HG03460 (cell line): ENCODE data around the gene GGCX.
"Not testable (repeated sequence)": the region's sequence is repeated elsewhere in the genome, so short reads cannot be mapped to it uniquely, and the experiment has no call there.

Experiments used
- ATAC-seq: cut with Tn5 transposase; IDR thresholded peaks from one replicate; pipeline ENCODE4 v1.9.1; 2021; ENCODE audit not compliant: unreplicated experiment

Gene GGCX

DNA sequence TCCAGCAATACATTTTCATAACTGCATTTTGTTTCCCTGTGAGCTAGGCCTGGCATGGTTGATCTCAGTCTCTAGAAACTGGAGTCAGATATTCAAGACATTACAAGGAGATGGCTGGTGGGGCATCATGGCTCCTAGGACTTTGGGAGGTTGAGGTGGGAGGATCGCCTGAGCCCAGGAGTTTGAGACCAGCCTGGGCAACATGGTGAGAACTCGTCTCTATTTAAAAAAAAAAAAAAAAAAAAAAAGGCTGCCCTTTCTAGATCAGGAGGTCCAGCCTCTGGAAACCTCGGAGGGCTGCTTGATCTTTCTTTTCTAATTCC lies 15.7 kb upstream of the GGCX start:
- no peak for ATAC-seq

DNA sequence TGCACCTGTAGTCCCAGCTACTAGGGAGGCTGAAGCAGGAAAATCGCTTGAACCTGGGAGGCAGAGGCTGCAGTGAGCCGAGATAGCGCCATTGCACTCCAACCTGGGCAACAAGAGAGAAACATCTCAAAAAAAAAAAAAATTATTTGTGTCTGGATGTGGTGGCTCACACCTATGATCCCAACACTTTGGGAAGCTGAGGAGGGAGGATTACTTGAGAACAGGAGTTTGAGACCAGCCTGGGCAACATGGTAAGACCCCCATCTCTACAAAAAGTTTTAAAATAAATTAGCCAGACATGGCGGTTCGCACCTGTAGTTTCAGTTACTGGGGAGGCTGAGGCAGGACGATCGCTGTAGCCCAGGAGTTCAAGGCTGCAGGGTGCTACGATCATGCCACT lies 14.4 kb upstream of the GGCX start:
- ATAC-seq = no peak

DNA sequence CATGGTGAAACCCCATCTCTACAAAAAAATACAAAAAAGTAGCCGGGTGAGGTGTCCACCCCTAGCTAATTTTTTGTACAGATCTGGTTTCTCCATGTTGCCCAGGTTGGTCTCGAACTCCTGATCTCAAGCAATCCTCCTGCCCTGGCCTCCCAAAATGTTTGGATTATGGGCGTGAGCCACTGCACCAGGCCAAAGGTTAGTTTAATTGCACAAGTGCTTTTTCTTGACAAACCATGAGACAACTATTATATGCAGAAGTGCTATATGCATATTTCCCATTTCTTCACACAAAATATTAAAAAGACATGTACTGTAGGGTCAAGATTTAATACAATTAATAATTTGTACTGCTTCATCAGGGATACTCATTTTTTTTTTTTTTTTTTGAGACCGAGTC lies 5.0 kb upstream of the GGCX start:
- ATAC-seq = no peak

DNA sequence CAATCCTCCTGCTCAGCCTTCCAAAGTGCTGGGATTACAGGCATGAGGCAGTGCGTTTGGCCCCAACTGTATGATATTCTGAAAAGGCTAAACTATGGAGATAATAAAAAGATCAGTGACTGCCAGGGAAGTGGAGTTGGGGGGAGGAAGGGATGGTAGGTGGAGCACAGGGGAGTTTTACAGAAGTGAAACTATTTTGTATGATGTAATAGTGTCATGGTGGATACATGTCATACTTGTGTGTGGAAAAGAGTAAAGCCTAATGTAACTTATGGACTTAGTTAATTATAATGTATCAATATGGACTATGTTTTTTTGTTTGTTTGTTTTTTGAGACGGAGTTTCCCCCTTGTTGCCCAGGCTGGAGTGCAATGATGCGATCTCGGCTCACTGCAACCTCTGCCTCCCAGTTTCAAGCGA lies 2.9 kb upstream of the GGCX start:
- ATAC-seq = no peak

DNA sequence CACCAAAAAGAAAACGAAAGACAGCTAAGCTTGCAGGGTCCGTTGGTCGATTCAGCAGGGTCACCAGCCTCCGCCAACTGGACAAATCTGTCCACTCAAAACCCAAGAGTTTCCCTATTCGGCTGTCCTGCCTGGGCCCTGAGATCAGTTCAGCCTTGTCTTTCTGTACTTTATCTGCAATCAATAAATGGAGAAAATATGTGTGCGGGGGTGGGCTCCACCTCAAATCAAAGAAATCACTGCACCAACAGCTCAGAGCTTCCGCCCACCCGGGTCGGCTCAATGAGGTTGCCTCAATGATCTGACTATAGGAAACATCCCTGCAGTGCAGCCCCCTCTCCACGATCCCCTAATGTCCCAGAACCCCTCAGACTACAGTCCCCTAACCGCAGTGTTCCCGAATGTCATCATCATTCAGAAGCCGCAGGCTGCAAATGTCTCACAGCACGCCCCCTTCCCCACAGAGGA lies 447 bp downstream of the GGCX start:
- peak; percentile 18 for ATAC-seq

DNA sequence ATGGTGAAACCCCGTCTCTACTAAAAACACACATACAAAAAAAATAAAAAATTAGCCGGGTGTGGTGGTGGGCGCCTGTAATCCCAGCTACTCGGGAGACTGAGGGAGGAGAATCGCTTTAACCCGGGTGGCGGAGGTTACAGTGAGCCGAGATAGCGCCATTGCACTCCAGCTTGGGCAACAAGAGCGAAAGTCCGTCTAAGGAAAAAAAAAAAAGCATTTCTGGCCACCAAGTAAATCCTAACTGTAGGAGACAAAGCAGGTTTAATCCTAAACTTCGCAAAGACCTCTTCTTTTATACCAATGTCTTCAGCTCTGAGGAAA lies 928 bp downstream of the GGCX start:
- not testable (repeated sequence) for ATAC-seq

DNA sequence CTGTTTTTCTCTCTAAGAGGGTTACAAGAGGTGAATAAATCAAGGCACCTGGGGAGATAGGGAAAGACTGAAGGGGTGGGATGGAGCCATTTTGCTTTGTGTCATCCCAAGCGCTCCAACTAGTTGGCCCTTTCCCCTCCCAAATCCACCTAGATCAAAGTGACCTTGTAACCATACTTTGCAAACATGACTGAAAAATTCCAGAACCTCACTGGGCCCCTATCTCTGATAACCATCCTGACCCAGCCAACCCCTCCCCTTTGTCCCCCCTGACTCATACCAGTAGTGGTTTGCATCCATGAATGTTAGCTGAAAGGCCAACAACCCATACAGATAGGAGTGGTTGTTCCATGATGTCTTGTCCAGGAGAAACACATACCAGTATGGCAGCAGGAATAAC lies 3.1 kb downstream of the GGCX start:
- no peak for ATAC-seq

DNA sequence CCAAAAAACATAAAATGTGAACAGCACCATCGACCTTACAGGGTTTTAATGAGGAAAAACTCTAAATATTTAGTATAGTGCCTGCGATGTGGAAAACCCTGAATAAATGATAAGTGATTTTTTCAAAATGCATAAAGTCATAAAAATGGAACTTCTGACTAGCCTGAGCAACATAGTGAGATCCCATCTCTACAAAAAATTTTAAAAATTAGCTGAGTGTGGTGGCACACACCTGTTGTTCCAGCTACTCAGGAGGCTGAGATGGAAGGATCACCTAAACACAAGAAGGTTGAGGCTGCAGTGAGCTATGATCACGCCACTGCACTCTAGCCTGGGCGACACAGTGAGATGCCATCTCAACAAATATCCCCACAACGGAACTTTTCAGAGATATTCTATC lies 4.2 kb downstream of the GGCX start:
- ATAC-seq = no peak

DNA sequence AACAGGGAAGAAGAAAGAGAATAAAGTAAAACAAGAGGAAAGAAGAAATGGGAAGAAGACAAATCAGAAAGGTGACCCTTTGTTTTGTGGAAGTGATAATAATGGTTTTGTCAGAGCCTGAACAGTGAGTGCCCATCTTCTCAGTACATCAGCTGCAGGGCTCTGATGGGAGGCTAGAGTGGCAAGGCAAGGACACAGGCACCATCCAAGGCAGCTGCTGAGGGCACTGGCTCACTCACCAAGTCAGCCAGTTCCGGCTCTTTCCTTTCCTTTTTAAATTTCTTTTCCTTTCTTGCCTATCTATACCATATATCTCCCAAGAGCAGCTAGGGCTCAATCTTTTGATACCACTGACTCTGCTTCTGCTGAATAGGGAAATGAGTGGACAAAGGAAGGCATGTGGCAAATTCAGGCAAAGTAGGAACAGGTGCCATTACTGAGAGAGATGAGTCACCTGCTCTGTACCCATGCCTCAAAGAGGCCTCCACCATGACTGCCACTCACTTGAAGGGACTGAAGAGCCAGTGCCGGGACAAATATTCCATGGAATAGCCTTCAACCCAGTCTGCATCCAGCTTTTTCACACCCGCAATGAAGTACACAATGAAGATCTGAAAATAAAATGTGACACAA lies 6.2 kb downstream of the GGCX start:
- no peak for ATAC-seq

DNA sequence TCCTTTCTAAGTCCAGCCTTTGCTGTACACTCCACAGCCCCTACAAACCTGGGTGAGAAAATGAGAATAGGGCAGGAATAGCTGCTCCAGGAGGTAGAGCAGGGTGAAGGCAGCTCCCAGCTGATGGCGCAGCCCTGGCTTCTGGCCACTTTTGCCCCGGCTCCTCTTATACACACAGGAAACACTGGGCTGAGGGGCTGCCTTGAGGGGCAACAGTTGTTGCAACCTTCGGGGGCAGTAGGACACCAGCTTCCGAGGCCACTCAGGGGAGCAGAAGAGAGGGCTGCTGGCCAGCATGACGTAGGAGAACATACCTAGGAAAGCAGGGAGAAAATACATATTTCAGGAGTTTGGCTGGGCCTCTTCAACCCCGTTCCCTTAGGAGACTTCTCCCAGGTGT lies 8.1 kb downstream of the GGCX start:
- ATAC-seq = no peak

DNA sequence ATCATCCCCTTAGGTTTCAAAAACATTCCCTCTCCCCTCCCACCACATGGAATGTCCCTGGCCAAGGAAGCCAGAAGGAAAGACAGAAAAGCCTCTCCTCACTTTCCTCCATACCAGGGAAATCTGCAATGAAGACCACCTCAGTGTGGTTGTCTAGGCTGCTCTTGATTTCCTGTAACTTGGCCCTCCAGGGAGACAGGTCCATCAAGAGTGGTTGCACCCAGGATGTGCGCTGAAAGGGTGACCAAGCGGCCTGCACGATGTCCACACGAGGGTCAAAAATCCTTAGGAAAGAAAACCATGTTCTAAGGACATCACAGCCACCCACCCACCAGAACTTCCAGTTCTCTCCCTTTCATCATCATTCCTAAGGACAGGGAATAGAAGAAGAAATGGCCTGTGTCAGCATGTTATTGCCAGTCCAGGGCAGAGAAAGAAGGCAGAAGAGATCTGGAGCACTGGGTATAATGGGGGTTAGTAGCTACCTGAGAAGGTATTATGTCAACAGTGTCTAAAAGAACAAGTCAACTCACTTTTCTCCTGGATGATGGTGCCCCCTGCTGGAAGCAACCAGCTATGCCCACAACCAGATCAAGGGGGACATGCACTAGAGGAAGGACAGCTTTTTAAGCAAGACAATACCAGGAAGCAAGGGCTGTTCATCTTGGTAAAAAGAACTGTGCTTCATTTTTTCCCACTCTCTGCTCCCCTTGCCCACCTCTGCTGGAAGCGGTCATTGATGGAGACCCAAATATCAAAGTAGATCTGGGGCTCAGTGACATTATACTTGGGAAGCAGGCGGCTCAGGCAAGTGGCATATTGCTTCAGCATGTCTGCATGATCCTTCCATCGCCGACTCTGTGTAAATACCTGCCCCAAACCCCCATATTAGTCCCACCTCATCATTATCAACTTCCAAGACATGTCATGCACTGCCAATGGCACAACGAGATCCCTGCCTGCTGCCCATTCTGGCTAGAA lies 9.3 kb downstream of the GGCX start:
- peak; percentile 66 for ATAC-seq

DNA sequence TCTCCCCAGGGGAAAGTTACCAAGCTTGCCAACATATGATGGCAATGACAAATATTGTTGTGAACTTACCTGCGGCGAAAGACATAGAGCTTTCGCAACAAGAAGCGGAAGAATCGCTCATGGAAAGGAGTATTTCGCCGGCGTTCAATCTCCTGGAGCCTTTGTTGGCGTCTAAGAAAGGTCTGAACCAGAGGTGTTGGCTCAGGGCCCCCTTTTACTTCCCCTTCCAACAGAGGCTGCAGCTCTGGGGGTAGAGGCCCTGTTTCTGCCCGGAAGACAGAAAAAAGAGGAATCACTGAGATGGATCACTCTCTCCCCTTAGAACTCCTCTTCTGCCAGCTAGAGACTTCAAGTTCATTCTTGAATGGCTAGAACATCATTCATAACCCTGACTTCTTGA lies 10.8 kb downstream of the GGCX start:
- no peak for ATAC-seq

DNA sequence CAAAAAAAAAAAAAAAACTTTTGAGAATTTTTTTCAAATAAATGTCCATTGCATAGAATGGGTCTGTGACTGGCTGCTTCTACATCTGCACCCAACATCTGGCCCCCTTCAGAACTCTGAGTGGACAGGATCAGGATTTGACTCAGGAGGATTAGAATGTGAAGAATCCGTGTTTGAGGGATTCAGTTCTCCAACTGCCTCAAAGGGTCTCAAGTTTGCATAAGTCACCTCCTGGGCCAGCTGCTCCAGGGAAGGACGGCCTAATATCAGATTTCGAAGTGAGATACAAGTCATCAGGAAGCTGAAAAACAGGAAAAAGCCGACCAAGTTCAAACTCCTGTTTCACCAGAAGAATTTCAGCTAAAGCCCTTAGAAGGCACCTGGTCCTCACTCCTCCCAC lies 11.5 kb downstream of the GGCX start:
- no peak for ATAC-seq

DNA sequence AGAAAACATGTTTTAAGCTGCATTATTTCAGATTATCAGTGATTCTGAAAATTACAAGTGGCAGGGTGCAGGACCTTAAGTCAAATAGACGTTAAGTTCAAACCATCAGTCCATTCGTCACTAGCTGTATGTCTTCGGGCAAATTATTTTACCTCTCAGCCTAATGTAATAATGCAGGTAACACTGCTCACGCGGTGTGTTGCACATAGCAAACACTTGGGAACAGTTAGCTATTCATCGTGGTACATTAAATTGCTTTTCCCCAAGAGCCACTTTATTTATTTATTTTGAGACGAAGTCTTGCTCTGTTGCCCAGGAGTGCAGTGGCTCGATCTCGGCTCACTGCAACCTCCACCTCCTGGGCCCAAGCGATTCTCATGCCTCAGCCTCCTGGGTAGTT lies 12.2 kb downstream of the GGCX start:
- ATAC-seq = no peak

DNA sequence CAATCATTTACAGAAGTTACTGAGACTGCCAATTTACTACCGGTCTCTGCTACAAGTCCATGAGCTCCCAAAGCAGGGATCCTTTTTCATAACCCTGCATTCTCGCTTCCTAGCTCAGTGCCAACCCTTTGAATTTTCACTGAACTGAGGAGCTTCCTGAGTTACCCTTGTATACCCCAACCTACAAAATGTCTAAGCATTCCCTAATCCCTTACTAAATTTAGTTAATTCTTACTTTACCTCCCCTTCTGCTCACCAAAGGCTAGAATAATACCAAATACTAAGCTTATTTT lies 12.7 kb downstream of the GGCX start:
- ATAC-seq = no peak

DNA sequence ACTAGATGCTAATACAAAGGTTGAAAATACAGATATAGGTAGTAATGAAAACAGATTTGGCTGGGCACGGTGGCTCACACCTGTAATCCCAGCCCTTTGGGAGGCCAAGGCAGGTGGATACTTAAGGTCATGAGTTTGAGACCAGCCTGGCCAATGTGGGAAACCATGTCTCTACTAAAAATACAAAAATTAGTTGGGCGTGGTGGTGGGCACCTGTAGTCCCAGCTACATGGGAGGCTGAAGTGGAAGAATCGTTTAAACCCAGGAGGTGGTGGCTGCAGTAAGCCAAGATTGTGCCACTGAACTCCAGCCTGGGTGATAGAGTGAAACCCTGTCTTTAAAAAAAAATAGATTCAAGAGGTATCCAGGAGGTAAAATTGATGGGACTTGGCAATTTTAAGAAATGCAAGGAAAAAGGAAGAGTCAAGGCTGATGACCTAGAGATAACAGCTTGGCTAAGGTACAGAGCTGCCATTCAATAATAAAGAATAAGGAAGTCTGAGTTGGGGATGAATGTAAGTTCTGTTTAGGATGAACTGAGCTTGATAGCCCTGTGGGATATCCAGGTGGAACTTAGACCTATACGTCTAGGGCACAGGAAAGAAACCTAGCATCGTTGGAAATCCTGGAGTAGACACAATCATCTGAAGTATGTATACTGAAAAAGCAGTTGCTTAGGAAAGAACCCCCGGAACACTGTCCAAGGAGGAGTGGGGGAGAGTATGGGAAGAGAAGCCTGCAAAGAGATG lies 13.3 kb downstream of the GGCX start:
- ATAC-seq = no peak

DNA sequence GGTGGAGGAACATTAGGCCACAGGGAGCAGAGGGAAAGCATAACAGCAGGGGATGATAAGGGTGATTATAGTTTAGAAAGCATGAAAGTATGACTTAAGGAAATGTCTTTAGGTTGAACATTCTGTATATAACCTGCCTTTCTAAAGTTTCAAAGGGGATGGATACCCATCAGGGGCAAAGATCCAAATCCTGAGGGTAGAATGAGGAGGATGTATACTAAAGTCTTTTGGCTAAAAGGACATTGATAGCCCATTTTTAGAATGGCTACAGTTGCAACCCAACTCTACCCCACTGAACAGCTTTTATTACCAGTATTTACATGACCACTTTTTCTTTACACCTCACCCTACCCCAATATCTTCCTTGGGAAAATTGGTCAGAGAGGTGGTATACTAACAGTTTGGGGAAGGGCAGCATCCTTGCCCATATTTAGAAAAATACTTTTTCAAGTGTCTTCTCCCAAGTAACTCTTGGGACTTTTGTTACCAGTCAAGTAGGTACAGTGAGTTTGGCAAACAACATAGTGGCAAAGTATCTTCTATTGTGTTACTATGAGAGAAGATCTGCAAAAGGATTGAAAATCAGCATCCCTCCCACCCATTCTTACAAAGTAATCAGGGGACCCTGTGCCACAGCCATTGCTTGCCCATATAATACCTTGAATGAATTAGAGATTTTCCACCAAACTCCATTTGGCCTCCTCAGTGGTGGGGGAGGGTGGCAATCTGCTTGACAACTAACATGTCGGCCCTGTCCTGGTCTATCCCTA lies 14.0 kb downstream of the GGCX start:
- ATAC-seq = no peak

DNA sequence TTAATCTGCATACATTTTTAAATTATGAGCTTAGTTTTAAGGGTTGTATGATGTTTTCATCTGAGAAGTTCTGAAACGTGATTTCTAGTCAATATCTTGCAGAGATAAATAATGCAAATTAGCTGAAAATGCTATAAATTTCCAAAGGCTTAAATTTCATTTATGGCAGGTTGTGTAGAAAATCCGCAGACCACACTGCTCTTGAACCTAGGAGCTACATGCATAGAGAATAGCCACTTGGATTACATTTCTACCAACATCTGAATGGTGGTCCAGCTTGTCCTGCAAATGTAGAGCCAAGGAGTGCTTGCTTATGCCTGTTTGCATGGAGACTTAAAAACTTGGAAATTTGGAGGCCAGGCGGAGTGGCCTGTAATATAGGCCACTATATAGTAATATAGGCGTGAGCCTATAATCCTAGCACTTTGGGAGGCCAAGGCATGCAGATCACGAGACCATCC lies 15.5 kb downstream of the GGCX start:
- ATAC-seq = no peak

DNA sequence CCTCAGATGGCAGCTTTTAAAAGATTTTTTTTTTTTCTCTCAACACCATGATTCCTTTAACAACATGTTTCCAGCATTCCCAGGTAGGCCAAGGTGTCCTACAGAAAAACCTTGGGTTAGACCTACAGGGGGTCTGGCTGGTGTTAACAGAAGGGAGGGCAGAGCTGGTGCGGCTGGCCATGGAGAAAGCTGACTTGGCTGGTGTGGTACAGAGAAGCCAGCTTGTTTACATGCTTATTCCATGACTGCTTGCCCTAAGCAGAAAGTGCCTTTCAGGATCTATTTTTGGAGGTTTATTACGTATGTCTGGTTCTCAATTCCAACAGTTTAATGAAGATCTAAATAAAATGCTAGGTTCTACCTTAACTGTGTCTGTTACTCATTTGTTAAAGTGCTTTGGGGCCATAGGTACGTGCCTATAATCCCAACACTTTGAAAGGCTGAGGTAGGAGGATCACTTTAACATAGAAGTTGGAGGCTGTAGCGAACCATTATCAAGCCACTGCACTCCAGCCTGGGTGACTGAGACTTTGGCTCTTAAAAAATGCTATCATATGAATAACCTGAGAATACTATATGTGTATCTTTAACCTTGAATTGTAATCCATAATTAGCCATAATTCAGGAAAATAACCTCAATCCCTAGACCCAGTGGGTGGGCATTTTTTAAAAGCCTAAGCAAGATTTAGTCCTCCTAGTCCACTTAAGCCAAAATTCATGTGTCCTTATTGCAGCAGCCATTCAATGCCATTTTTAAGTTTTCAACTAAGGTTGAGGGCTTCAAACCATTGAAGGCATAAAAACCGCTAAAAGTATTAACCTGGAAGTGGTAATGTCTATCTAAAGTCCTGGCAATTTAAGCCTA lies 16.1 kb downstream of the GGCX start:
- ATAC-seq = not testable (repeated sequence)

DNA sequence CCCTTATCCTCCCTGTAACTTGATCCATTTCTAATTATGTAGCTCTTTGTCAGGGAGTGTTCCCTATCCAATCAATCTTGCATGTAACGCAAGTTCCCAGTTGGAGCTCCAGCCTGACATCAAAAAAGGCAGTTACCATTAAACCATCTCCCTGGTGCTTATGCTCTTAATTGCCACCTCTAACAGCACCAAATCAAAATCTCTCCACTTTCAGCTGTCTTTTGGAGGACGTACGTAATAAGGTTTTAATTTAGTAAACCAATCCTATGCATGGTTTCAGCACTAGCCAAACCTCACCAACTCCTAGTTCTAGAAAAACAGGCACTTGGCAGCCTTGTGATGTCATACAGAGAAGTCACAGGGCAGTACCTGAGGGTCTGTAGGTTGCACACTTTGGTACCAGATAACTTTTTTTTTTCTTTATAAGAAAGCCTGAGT lies 17.0 kb downstream of the GGCX start:
- not testable (repeated sequence) for ATAC-seq
